Stimulated activated CD4-positive, alpha-beta T cell treated with anti-CD3 and anti-CD28 coated beads, Interleukin-15, amount 100 ng/mL, for 24 hours (primary cell): ENCODE data around the gene B3GNT2.

Experiments
- DNase-seq: peaks from one replicate; pipeline ENCODE4 v3.0.0-alpha.2; 2020

Gene B3GNT2

DNA sequence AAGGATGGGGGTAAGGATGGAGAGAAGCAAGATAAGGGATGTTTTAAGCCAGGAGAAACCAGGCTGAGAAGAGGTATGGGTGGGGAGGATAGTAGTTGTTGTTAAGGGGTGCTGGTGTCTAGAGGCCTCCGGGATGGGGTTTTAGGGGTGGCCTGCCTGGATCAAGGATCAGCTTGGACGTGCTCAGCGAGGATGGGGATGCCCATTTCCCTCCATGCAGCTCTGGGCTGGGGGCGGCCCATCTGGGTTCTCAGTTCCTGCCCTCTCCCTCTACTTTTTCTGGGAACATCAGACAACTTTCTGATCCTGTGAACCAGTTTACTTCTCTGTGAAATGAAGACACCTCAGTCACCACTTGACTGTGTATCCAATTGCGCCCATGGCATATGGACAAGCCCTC, 10.1 kb downstream of the B3GNT2 start:
- DNase-seq: no peak

DNA sequence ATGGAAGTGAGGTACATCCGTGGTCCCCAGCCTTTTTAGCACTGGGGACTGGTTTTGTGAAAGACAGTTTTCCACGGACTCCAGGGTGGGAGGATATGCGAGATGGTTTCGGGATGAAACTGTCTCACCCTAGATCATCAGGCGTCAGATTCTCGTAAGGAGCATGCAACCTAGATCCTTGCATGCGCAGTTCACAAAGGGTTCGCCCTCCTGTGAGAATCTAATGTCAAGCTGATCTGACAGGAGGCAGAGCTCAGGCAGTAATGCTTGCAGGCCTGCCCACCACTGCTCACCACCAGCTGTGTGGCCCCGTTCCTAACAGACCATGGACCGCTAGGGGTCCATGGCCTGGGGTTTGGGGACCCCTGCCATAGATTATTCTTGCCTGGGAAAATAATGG, 11.6 kb downstream of the B3GNT2 start:
- no peak for DNase-seq

- DNase-seq: no peak
These were observed 12.3 kb downstream of the B3GNT2 start for GRCh38 chr2:62208074-62208757.

- DNase-seq: no peak
These were observed 12.8 kb downstream of the B3GNT2 start for GRCh38 chr2:62208758-62209114.

DNA sequence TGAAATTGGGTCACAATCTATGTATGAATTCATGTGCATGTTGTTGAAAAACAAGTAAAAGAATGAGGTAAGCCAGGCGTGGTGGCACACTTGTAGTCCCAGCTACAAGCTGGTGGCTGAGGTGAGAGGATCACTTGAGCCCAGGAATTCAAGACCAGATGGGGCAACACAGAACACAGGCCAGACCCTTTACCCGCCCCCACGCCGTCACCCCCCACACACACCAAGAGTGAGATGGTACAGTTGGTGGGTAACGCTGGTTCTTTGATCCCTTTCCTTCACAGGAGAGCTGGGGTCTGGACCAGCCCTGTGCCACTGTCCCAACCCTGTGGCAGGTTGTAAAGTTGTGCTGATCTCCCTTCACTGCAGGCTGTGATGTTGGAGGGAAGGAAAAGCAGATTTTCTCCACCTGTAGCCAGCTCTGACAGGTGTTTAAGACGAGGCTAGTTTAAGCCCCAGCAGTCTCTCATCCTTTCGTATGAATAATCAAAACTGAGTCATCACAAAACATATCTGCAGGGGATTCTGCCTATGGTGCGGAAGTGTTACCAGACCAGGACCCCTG, 13.6 kb downstream of the B3GNT2 start:
- DNase-seq: no peak

DNA sequence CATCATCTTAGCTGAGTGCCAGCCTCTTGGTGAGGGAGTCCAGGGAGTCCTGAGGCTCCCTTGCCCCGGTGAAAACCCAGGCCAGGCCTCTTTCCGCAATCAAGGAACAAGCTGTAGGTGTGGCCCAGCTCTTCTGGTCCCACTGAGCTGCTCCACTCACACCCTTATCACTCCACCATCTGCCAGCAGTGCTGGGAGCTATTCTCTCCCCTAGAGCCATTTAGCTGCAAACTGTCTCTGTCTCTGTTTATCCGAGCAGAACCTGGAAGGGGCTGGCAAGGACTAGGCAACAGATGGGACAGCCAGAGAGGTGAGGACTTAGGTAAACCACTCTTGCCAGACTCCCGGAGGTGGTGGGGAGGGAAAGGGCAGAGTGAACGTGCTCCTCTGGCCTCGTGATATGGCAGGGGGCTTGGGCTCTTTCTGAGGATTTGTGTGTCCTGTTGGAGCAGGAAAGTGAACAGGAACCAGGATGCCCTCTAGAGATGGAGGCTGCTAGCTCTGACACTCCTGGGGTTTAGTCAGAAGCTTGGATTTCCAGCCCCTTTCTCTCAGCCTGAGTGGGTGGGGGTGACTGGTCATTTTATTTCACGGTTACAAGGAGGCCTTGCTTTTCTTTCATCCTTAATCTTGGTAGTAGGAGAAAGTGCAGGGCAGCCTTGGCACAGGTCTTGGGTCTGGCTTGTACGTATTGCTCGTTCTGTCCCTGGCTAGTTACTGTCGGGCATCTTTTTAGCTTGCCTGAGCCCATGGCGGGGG, 19.6 kb downstream of the B3GNT2 start:
- no peak for DNase-seq

- no peak for DNase-seq
These were observed 20.2 kb downstream of the B3GNT2 start for GRCh38 chr2:62216113-62216512.

GRCh38 chr2:62216616-62217015, 20.7 kb downstream of the B3GNT2 start:
- DNase-seq: no peak

GRCh38 chr2:62217421-62217820, 21.5 kb downstream of the B3GNT2 start:
- DNase-seq: no peak

DNA sequence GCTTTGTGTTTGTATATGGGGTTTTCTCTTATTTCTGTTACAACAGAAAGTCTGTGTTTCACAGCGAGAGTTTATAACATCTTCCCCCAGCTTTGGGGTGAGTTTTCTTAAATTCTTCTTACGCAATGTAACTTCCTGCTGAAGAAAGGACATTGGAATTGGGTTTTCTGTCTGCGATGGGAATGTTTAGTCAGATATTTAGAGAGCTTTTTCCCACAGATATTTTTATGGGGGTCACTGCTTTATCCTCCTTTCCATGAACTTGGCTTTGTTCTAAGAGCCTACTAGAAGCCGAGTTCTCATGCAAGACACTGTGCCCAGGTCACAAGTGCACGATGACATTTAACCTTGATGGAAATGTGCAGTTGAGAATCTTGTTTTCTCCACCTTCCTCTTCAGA, 22.1 kb downstream of the B3GNT2 start:
- no peak for DNase-seq

- DNase-seq: no peak
These were observed 23.7 kb downstream of the B3GNT2 start for GRCh38 chr2:62219407-62220159.

DNA sequence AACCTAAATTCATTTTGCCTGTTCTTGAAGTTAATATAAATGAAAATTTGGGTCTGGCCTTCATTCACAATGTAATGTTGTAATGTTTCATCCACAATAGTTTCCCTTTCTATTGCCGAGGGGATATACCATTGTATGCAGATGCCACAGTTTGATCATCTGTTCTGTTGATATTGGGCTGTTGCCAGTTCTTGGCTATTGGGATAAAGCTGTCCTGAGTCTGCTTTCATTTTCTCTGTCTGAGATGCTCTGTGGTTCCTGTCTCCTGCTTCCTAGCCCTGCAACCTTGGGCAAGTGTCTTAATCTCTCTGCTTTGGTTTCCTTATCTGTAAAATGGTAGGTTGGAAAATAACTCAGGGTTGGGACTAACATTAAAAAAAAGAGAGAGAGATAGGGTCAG, 25.2 kb downstream of the B3GNT2 start:
- DNase-seq: no peak

GRCh38 chr2:62222171-62222570, 26.3 kb downstream of the B3GNT2 start:
- DNase-seq: no peak

GRCh38 chr2:62222674-62223073, 26.8 kb downstream of the B3GNT2 start:
- no peak for DNase-seq

DNA sequence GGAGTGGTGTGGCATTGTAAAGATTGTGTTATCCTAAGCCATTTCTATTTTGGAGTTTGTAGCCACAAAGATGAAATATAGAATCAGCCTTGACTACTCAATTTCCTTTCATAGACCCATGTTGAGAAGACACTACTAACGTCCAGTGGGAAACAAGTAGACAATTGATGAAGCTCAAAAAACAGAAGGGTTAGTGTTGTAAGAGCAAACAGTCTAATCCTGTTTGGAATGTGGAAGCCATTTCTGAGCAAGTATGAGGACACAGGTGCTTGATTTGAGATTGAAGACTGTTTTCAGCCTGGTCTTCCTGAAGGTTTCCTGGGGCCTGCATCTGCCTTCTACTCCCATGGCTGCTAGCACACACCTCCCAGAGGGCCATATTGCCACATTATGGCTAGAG, 29.1 kb downstream of the B3GNT2 start:
- DNase-seq: no peak

- DNase-seq: no peak
These were observed 31.6 kb downstream of the B3GNT2 start for GRCh38 chr2:62227386-62228075.

GRCh38 chr2:62229082-62229605, 33.2 kb downstream of the B3GNT2 start:
- DNase-seq: no peak

- no peak for DNase-seq
These were observed 35.6 kb downstream of the B3GNT2 start for GRCh38 chr2:62231541-62231940.

- DNase-seq: no peak
These were observed 39.1 kb downstream of the B3GNT2 start for GRCh38 chr2:62234755-62235655.

DNA sequence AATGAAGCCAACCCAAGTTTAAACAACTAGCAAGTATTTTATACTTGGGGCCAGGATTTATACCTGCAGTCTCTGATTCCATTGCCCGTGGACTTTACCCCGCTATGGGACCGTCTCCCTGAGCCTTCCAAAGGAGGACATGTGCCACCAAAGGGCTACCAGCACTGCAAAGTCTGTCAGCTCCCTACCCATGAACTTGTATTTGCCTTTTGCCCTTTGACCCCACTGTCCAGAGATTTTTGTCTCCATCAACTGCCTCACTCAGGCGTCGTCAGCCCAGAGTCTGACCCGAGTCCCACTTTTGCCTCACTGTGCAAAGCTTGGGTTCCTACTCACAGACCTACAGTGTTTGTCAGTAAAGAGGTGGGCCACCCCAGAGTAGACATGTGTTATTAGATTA, 40.6 kb downstream of the B3GNT2 start:
- DNase-seq: no peak

DNA sequence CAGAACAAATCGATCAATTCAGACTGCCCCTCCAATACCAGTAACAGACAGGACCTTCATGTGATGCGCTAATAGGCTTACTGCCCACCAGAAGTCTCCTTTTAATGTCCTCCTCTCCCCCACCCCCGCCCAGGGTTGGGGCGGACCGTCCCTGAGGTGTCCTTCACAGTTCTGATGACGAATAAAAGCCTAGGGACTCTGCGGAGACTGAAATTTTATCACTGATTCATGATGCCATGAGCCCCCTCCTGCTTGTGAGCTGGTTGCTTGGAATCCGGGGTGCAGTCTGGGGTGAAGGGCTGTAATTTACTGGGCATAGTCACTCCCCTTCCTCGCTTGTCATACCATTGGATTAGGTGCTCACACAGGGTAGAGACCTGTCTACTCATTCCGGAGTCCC, 42.3 kb downstream of the B3GNT2 start:
- no peak for DNase-seq

DNA sequence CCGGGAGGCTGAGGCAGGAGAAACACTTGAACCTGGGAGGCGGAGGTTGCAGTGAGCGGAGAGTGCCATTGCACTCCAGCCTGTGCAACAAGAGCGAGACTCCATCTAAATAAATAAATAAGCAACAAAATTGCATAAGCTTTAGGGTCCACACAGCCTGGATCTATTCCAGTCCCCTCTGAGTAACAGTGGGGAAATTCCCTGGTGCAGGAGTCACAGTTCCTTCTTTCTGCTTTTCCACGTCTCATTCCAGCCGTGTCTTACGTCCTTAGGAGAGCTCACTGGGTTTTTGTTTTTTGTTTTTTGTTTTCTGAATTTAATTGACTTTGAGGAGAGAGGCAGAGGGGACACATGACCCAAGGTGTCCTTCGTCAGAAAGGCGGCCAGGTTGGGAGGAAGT, 44.6 kb downstream of the B3GNT2 start:
- DNase-seq: no peak
